Osteoblast (primary cell): ENCODE results near the gene POLD2. TPM values are rescaled to one million over a fixed set of nuclear protein-coding genes. Genes with fewer than 3 reads are reported as not detected.

Experiments used
- DNase-seq: peaks from one replicate; pipeline ENCODE4 v3.0.0; 2011; ENCODE audit warnings: low spot score, mixed read lengths; ENCODE audit not compliant: insufficient read length; ENCODE audit errors: missing footprints
- H2AFZ ChIP-seq: 2 replicates; pipeline ENCODE4 v1.6.0; 2011; ENCODE audit warnings: mild to moderate bottlenecking, low read length
- H3K27ac ChIP-seq: 2 replicates; pipeline ENCODE4 v1.5.1; 2011; ENCODE audit warnings: mild to moderate bottlenecking, low read depth, low read length, moderate library complexity
- H3K27me3 ChIP-seq: 2 replicates; pipeline ENCODE4 v1.6.0; 2012; ENCODE audit warnings: mild to moderate bottlenecking, control low read depth, inconsistent platforms, low read length, moderate library complexity; ENCODE audit not compliant: insufficient read depth
- H3K36me3 ChIP-seq: 2 replicates; pipeline ENCODE4 v1.5.1; 2011; ENCODE audit warnings: mild to moderate bottlenecking, low read length, control low read depth, moderate library complexity; ENCODE audit not compliant: insufficient read depth
- H3K4me1 ChIP-seq: 2 replicates; pipeline ENCODE4 v1.5.1; 2011; ENCODE audit warnings: mild to moderate bottlenecking, low read length, control low read depth, moderate library complexity; ENCODE audit not compliant: insufficient read depth
- H3K4me2 ChIP-seq: 2 replicates; pipeline ENCODE4 v1.6.0; 2011; ENCODE audit warnings: mild to moderate bottlenecking, low read length; ENCODE audit not compliant: insufficient read depth
- H3K4me3 ChIP-seq: fragments of 200-600 bp; sonication (generic); 3 replicates; pipeline ENCODE4 v1.5.1; 2012; ENCODE audit warnings: mild to moderate bottlenecking, low read length, inconsistent platforms; ENCODE audit not compliant: insufficient read depth
- H3K79me2 ChIP-seq: 2 replicates; pipeline ENCODE4 v1.6.0; 2012; ENCODE audit warnings: mild to moderate bottlenecking, low read length, control low read depth, inconsistent platforms; ENCODE audit not compliant: insufficient read depth
- H3K9me3 ChIP-seq: 2 replicates; pipeline ENCODE4 v1.5.1; 2011; ENCODE audit warnings: low read depth, low read length, control low read depth
- H4K20me1 ChIP-seq: 2 replicates; pipeline ENCODE4 v1.6.0; 2012; ENCODE audit warnings: mild to moderate bottlenecking, low read length, control low read depth; ENCODE audit not compliant: insufficient read depth
- CTCF ChIP-seq: IDR thresholded peaks from 2 replicates; pipeline ENCODE4 v1.5.1; 2011; ENCODE audit warnings: mild to moderate bottlenecking, low read depth, low read length, moderate library complexity; ENCODE audit errors: extremely low read depth
- total RNA-seq: library from RNA; depleted of rRNA; stranded (reverse); fragments of >200 nt; gene quantifications from 2 replicates; pipeline ENCODE4 v1.2.3, GENCODE V29; 2012

POLD2 gene
- total RNA-seq, 1 donor: 80.3 TPM

DNA sequence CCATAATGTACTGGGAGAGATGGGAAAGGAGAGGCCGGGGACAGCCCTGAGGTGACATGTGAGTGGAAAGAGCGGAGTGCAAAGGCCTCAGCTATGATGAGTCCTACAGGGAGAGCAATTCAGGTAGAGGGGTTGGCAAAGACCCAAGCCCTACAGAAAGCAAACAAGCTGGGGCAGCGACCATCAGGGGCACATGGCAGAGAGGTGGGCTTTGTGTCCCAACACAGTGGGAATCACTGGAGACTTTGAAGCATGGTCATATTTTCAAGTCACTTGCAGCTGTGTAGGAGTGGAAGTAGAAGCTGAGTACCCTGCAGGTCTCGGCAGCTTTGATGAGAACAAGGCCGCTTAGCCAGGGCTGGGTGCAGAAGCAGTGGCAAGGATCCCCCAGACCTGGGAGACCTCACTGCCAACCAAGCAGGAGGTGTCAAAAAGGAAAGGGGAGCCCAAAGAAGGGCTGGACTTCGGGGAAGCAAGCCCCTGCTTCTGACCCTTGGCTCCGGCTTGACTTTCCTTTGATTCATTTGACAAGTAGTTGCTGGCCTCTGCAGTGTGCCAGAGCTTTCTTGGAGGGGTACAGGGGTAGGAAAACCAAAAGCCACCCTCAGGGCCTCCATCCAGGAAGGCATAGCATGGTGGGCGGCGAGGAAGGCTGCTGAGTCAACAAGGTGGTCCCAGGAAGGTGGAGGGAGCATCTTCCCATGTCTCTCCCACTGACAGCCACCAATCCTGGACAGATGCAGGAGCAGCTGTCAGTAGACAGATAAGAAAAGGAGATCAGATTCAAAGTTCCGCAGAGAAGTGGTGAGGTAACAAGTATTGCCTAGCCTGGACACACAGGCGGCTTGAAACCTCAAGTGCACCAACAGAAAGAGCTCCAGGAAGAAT is 56.0 kb downstream of the POLD2 start:
- H3K36me3 ChIP-seq: no peaks in the 10 kb centered on the region
- TF ChIP-seq CTCF: no peak
- H3K4me3 ChIP-seq: no peak overlapping the region
- peaks cover 12% of the 10 kb centered on the region for H3K4me1 ChIP-seq
- DNase-seq: peak; percentile 59
- H3K27ac ChIP-seq: no peak overlapping the region
- H3K79me2 ChIP-seq: no peaks in the 10 kb centered on the region
- H3K27me3 ChIP-seq: no peaks in the 10 kb centered on the region
- H3K9me3 ChIP-seq: no peaks in the 10 kb centered on the region
- H2AFZ ChIP-seq: no peak overlapping the region
- H3K4me2 ChIP-seq: no peak overlapping the region
- peaks cover 15% of the 10 kb centered on the region for H4K20me1 ChIP-seq

DNA sequence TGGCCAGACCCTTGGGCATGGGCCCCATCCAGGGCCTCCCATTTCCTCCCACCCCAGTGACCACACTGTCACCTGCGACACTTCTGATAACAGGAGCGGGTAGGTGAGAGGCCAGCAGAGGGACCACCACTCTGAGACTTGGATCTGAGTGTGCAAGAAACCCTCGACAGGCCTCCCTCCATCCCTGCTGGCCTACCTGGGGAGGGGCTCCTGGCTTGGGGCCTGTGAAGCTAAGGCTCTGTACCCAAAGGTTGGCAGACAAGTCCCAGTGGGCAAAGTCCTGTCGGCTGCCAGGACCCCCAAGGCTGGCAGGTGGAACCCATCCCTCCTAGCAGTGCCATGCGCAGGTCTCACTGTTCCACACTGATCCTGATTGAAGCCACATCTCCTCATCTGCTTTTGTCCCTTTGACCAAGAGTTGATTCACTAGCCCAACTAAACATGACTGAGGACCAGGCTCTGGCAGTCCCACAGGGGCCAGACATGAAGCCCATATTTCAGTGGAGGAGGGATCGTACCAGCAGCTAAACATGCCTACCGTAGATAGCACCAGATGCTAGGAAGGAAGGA is 56.8 kb downstream of the POLD2 start:
- Histone ChIP-seq H3K79me2 (no peaks in the 10 kb centered on the region), H3K36me3 (peaks cover 5% of the 10 kb centered on the region), H3K27ac (no peak overlapping the region), H3K27me3 (no peaks in the 10 kb centered on the region), H3K4me3 (no peak overlapping the region), H3K4me2 (no peak overlapping the region), H3K9me3 (no peaks in the 10 kb centered on the region), H3K4me1 (peaks cover 12% of the 10 kb centered on the region), H2AFZ (no peak overlapping the region), H4K20me1 (peaks cover 19% of the 10 kb centered on the region)
- DNase-seq: peak; percentile 59
- TF ChIP-seq CTCF: no peak

DNA sequence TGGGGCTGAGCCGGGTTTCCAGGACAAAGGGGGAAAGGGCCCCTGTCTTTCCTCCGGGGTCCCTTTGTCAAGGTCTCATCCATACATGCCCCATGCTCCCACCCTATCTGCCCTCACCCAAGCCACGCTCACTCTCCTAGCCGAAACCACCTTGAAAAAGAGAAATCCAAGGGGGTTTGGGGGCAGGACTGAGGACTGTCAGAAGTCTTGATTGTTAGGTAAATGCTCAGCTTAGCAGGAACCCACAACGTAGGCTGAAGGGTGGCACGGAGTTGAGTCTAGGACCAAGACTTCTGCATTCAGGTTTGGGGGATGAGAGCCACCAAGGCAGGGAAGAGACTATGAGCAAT is 57.3 kb downstream of the POLD2 start:
- no peak for TF ChIP-seq CTCF
- H3K9me3 ChIP-seq: no peaks in the 10 kb centered on the region
- no peak overlapping the region for H3K27ac ChIP-seq
- H3K27me3 ChIP-seq: no peaks in the 10 kb centered on the region
- H3K4me1 ChIP-seq: peaks cover 8% of the 10 kb centered on the region
- no peak overlapping the region for H2AFZ ChIP-seq
- peaks cover 19% of the 10 kb centered on the region for H4K20me1 ChIP-seq
- DNase-seq: peak; percentile 63
- peaks cover 10% of the 10 kb centered on the region for H3K36me3 ChIP-seq
- no peak overlapping the region for H3K4me3 ChIP-seq
- no peak overlapping the region for H3K4me2 ChIP-seq
- no peaks in the 10 kb centered on the region for H3K79me2 ChIP-seq

GRCh38 chr7:44065431-44066110 is 57.8 kb downstream of the POLD2 start, which contains the start of gene PGAM2:
PGAM2 (minus strand) TSS chr7:44065567; CDS start chr7:44065529, 38 bp downstream.
- Histone ChIP-seq H2AFZ (no peak within 1 kb of the TSS), H3K79me2 (no peaks in the 10 kb centered on the region), H3K36me3 (peaks cover 15% of the 10 kb centered on the region), H3K27me3 (no peaks in the 10 kb centered on the region), H4K20me1 (peaks cover 22% of the 10 kb centered on the region), H3K27ac (no peak within 1 kb of the TSS), H3K9me3 (no peaks in the 10 kb centered on the region), H3K4me3 (peak within 1 kb of the TSS; percentile 7), H3K4me1 (peaks cover 8% of the 10 kb centered on the region), H3K4me2 (peak within 1 kb of the TSS; percentile 23)
- no peak for TF ChIP-seq CTCF
- DNase-seq: peak; percentile 84
